ENCODE results near the gene ADORA1. TPM values are rescaled to one million over a fixed set of nuclear protein-coding genes. Genes with fewer than 3 reads are reported as not detected.

ADORA1 gene
- total and polyA plus RNA-seq, 2 donors (not counting 1 experiment from before 2014, with no cell fraction given): not detected

DNA sequence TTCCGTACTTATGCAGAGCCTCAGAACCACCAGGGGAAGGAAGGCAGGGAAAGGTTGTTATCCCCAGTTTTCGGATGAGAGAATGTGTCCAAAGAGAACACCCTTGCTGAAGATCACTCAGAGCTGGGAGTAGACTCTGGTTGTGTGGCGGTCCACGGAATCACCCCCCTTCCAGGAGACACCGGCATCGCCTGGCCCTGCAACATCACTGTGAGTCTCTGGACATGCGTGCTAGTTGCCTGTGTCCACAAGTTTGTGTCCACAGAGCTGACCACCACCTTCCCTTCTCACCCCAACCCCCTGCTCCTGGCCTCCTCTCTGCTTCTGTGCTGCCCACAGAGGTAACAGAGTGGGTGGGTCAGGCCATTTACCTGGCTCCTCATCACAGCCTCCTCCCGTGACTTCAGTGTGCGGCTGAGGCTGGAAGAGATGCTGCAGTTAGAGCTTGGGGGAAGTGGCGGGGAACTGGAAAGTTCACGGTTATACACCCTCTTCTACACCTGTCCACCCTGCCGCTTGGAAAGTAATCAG lies 40.8 kb downstream of the ADORA1 start:
- no peak overlapping the region for H3K9ac ChIP-seq (ENCODE audit: low read length)
- no peak overlapping the region for H3K4me2 ChIP-seq (replicated peaks; ENCODE audit: low read depth, low read length, poor library complexity, severe bottlenecking)
- DNase-seq (no peak), ATAC-seq (ENCODE audit: low read depth) (no peak)
- no peak overlapping the region for H2AFZ ChIP-seq (ENCODE audit: insufficient read depth, low read depth, low read length, poor library complexity, severe bottlenecking)
- no peak overlapping the region for H3K4me3 ChIP-seq (ENCODE audit: control extremely low read depth in 1 of 5, extremely low read depth in 1 of 5, insufficient read depth in 1 of 5, low read depth in 2 of 5, low read length in 4 of 5)
- H3K36me3 ChIP-seq (replicated peaks in 1 of 2; ENCODE audit: control extremely low read depth in 1 of 2, control insufficient read depth in 1 of 2, extremely low read depth in 1 of 2, insufficient read depth in 2 of 2, low read length in 1 of 2): no peaks in the 10 kb centered on the region
- intact Hi-C loops (cut with micrococcal nuclease): no loop called here
- peaks cover 0 to 7% (median 0%) of the 10 kb centered on the region in 3 donors for H3K9me3 ChIP-seq (ENCODE audit: control extremely low read depth in 1 of 3, control insufficient read depth in 2 of 3, insufficient read depth in 1 of 3, low read length in 2 of 3)
- ChIA-PET POLR2A (no interaction called here), CTCF (no interaction called here)
- no peaks in the 10 kb centered on the region for H3K4me1 Mint-ChIP-seq
- no peak overlapping the region for H3K4me3 Mint-ChIP-seq
- H3K27ac ChIP-seq (ENCODE audit: low read length in 2 of 2): no peak overlapping the region
- TF ChIP-seq, protein P1, sequence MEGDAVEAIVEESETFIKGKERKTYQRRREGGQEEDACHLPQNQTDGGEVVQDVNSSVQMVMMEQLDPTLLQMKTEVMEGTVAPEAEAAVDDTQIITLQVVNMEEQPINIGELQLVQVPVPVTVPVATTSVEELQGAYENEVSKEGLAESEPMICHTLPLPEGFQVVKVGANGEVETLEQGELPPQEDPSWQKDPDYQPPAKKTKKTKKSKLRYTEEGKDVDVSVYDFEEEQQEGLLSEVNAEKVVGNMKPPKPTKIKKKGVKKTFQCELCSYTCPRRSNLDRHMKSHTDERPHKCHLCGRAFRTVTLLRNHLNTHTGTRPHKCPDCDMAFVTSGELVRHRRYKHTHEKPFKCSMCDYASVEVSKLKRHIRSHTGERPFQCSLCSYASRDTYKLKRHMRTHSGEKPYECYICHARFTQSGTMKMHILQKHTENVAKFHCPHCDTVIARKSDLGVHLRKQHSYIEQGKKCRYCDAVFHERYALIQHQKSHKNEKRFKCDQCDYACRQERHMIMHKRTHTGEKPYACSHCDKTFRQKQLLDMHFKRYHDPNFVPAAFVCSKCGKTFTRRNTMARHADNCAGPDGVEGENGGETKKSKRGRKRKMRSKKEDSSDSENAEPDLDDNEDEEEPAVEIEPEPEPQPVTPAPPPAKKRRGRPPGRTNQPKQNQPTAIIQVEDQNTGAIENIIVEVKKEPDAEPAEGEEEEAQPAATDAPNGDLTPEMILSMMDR (IDR thresholded peaks at IDR 0.05): no peak
- TF ChIP-seq EZH2 (IDR thresholded peaks at IDR 0.05; ENCODE audit: borderline replicate concordance, insufficient read depth, low read depth, low read length, poor library complexity, severe bottlenecking): no peak
- H3K79me2 ChIP-seq (ENCODE audit: control insufficient read depth, insufficient read depth, low read length): no peaks in the 10 kb centered on the region
- no peaks in the 10 kb centered on the region for H3K9me3 Mint-ChIP-seq (ENCODE audit: insufficient read depth)
- no peaks in the 10 kb centered on the region for H3K4me1 ChIP-seq (ENCODE audit: control insufficient read depth in 2 of 2, insufficient read depth in 2 of 2, low read length in 2 of 2)
- H3K27ac Mint-ChIP-seq: no peak overlapping the region
- no peaks in the 10 kb centered on the region for H4K20me1 ChIP-seq (ENCODE audit: control insufficient read depth, insufficient read depth, low read length, poor library complexity, severe bottlenecking)
- 93% methylated on average over 7 of the region's 12 CpGs for WGBS (ENCODE audit: insufficient coverage)
- H3K27me3 ChIP-seq (replicated peaks in 1 of 4; ENCODE audit: control extremely low read depth in 1 of 4, control insufficient read depth in 3 of 4, insufficient read depth in 4 of 4, low read length in 3 of 4): peaks cover 0 to 4% (median 0%) of the 10 kb centered on the region in 4 experiments
- H3K27me3 Mint-ChIP-seq: peaks cover 19% of the 10 kb centered on the region

DNA sequence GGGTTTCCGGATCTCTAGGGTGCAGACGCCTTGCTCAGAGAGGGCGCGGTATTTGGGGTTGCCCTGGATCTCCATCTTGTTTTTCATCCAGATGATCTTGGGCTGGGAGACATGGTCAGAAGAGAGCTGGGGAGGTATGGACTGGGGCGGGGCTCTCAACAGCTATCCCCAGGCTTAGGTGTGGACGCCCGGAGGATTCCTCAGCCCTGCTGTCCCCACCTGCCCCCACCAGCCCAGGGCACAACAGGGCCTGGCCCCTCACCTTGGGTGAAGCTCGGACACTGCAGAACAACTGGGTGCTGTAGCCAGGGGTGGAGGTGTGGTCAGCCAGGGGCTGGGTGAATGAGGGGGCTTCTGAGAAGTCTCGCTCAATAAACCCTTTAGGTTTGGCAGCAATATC lies 41.5 kb downstream of the ADORA1 start:
- no peak overlapping the region for H2AFZ ChIP-seq (ENCODE audit: insufficient read depth, low read depth, low read length, poor library complexity, severe bottlenecking)
- H3K4me1 ChIP-seq (ENCODE audit: control insufficient read depth in 2 of 2, insufficient read depth in 2 of 2, low read length in 2 of 2): no peaks in the 10 kb centered on the region
- Mint-ChIP-seq H3K9me3 (ENCODE audit: insufficient read depth) (no peaks in the 10 kb centered on the region), H3K4me3 (no peak overlapping the region), H3K4me1 (no peaks in the 10 kb centered on the region), H3K27ac (no peak overlapping the region), H3K27me3 (peaks cover 19% of the 10 kb centered on the region)
- H3K4me3 ChIP-seq (ENCODE audit: control extremely low read depth in 1 of 5, extremely low read depth in 1 of 5, insufficient read depth in 1 of 5, low read depth in 2 of 5, low read length in 4 of 5): no peak overlapping the region
- H3K27ac ChIP-seq (ENCODE audit: low read length in 2 of 2): no peak overlapping the region
- H3K79me2 ChIP-seq (ENCODE audit: control insufficient read depth, insufficient read depth, low read length): no peaks in the 10 kb centered on the region
- peaks cover 0 to 4% (median 0%) of the 10 kb centered on the region in 4 experiments for H3K27me3 ChIP-seq (replicated peaks in 1 of 4; ENCODE audit: control extremely low read depth in 1 of 4, control insufficient read depth in 3 of 4, insufficient read depth in 4 of 4, low read length in 3 of 4)
- ChIA-PET CTCF (no interaction called here), POLR2A (no interaction called here)
- H3K4me2 ChIP-seq (replicated peaks; ENCODE audit: low read depth, low read length, poor library complexity, severe bottlenecking): no peak overlapping the region
- no peak for TF ChIP-seq EZH2 (IDR thresholded peaks at IDR 0.05; ENCODE audit: borderline replicate concordance, insufficient read depth, low read depth, low read length, poor library complexity, severe bottlenecking)
- TF ChIP-seq, protein P1 (IDR thresholded peaks at IDR 0.05): no peak
- no peaks in the 10 kb centered on the region for H3K36me3 ChIP-seq (replicated peaks in 1 of 2; ENCODE audit: control extremely low read depth in 1 of 2, control insufficient read depth in 1 of 2, extremely low read depth in 1 of 2, insufficient read depth in 2 of 2, low read length in 1 of 2)
- H3K9me3 ChIP-seq (ENCODE audit: control extremely low read depth in 1 of 3, control insufficient read depth in 2 of 3, insufficient read depth in 1 of 3, low read length in 2 of 3): peaks cover 0 to 7% (median 0%) of the 10 kb centered on the region in 3 donors
- no peak overlapping the region for H3K9ac ChIP-seq (ENCODE audit: low read length)
- no peaks in the 10 kb centered on the region for H4K20me1 ChIP-seq (ENCODE audit: control insufficient read depth, insufficient read depth, low read length, poor library complexity, severe bottlenecking)
- 91% methylated on average over 6 of the region's 9 CpGs for WGBS (ENCODE audit: insufficient coverage)
- intact Hi-C loops (cut with micrococcal nuclease): no loop called here
- ATAC-seq (ENCODE audit: low read depth): no peak
- no peak for DNase-seq

Measured in B cell (primary cell).